Measurements from ENCODE around the gene ARID1A. TPM values are rescaled to one million over a fixed set of nuclear protein-coding genes. Genes with fewer than 3 reads are reported as not detected.

Gene ARID1A
- total and polyA plus RNA-seq, 9 of the 15 experiments (the other 6 are each of a cell fraction or from before 2014, with no cell fraction given), result 8.3 to 88.3 (median 22.5) TPM

GRCh38 chr1:26696654-26697430, 1.0 kb downstream of the ARID1A start (continued):
- TF ChIP-seq ZNF76 (CRISPR knock-in tag; IDR thresholded peaks at IDR 0.05; ENCODE audit: borderline replicate concordance) (no peak), SMC3 (conservative IDR thresholded peaks at IDR 0.05; ENCODE audit: insufficient read depth, low read depth, low read length) (no peak), MED1 (CRISPR knock-in tag; IDR thresholded peaks at IDR 0.05; ENCODE audit: borderline replicate concordance) (0 out of 2 replicates have a peak, but pooled peaks have one; percentile 50), RFX7 (CRISPR knock-in tag; IDR thresholded peaks at IDR 0.05) (no peak), ZNF41 (CRISPR knock-in tag; conservative IDR thresholded peaks at IDR 0.05) (no peak; the same call in 1 of the 2 replicates), SRSF1 (IDR thresholded peaks at IDR 0.05; ENCODE audit: low read depth, low read length) (no peak), HMBOX1 (IDR thresholded peaks at IDR 0.05) (no peak), ZNF75A (CRISPR knock-in tag; IDR thresholded peaks at IDR 0.05) (no peak), SMAD1 (IDR thresholded peaks at IDR 0.05; ENCODE audit: low read depth, low read length, partially characterized antibody) (no peak), CCNT2 (IDR thresholded peaks at IDR 0.05; ENCODE audit: borderline replicate concordance, extremely low read depth, insufficient read length, low read depth, low read length) (peak; percentile 76), ELF2 (CRISPR knock-in tag; IDR thresholded peaks at IDR 0.05) (no peak), FOXM1 (IDR thresholded peaks at IDR 0.05; ENCODE audit: low read depth) (no peak), FOXM1 (CRISPR knock-in tag; IDR thresholded peaks at IDR 0.05; ENCODE audit: low read depth) (0 out of 2 replicates have a peak, but pooled peaks have one; percentile 68), STAT6 (CRISPR knock-in tag; IDR thresholded peaks at IDR 0.05) (no peak), PRPF4 (IDR thresholded peaks at IDR 0.05; ENCODE audit: insufficient read depth, low read depth, low read length, poor library complexity, severe bottlenecking) (peak; percentile 62), RB1 (IDR thresholded peaks at IDR 0.05; ENCODE audit: low read depth) (peak; percentile 43), KDM4B (IDR thresholded peaks at IDR 0.05; ENCODE audit: borderline replicate concordance in 2 of 2, low read depth in 1 of 2) (no peak; a peak in 1 of 4 replicates)

Measured in K562 (cell line).